ENCODE results near the gene APOC1.
"Not testable (repeated sequence)": the region's sequence is repeated elsewhere in the genome, so short reads cannot be mapped to it uniquely, and the experiment has no call there.

The APOC1 gene

DNA sequence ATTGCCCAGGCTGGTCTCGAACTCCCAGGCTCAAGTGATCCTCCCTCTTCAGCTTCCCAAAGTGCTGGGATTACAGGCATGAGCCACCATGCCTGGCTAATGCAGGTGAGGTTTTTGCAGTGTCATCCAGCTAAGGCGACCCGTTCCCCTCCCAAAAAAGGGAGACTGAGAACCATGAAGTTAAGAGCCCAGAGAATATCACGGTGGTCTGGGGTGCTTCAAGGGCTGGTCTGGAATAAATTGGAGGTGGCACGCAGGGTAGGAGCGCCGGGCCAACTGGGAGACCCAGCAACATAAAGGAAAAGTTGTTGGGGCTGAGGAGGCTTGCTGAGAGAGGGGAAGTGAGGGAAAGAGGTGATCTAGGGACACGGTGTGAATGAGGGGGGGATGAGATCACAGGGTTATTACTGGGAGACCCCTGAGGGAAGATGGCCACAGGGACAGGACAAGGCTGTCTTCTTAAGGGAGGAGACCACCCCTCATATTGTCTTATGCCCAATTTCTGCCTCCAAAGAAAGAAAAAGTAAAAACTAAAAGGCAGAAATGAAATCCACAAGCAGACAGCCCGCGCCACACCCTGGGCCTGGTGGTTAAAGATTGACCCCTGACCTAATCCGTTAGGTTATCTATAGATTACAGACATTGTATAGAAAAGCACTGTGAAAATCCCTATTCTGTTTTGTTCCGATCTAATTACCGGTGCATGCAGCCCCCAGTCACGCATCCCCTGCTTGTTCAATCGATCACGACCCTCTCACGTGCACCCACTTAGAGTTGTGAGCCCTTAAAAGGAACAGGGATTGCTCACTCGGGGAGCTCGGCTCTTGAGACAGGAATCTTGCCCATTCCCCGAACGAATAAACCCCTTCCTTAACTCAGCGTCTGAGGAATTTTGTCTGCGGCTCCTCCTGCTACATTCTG is 636 bp upstream of the APOC1 start:
- DNase-seq = not testable (repeated sequence)

DNA sequence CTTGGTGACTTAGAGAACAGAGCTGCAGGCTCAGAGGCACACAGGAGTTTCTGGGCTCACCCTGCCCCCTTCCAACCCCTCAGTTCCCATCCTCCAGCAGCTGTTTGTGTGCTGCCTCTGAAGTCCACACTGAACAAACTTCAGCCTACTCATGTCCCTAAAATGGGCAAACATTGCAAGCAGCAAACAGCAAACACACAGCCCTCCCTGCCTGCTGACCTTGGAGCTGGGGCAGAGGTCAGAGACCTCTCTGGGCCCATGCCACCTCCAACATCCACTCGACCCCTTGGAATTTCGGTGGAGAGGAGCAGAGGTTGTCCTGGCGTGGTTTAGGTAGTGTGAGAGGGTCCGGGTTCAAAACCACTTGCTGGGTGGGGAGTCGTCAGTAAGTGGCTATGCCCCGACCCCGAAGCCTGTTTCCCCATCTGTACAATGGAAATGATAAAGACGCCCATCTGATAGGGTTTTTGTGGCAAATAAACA is 9.9 kb downstream of the APOC1 start:
- DNase-seq = no peak

DNA sequence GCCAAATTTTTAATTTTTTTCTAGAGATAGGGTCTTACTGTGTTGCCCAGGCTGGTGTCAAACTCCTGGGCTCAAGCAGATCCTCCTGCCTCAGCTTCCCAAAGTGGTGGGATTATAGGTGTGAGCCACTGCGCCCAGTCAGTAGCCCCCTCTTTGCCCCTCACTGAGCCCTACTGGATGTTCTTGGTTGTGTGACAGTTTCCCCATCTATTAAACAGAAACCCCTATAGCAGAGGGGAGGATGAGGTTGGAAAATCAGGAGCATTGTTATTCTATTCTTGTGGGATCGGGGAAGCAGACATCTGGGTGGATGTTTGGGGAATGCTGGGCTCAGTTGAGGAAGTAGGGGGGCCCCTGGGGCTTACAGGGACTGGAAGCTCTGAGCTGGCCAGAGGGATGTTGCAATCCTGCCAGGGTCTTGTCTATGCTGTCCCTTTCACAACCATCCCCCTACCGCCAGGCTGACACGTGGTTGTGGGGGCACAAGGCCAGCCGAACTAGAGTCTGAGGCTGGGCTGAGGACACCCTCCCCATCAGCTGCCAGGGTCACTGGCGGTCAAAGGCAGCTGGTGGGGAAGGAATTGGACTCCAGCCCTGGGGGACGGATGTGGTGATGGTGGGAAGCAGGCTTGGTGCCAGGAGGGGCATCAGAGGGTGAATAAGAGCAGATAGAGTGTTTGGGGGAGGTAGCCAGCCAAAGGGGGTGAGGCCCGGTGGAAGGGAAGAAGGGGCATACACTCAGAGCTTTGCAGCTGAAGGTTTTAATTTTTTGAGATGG is 10.9 kb downstream of the APOC1 start:
- DNase-seq = no peak

DNA sequence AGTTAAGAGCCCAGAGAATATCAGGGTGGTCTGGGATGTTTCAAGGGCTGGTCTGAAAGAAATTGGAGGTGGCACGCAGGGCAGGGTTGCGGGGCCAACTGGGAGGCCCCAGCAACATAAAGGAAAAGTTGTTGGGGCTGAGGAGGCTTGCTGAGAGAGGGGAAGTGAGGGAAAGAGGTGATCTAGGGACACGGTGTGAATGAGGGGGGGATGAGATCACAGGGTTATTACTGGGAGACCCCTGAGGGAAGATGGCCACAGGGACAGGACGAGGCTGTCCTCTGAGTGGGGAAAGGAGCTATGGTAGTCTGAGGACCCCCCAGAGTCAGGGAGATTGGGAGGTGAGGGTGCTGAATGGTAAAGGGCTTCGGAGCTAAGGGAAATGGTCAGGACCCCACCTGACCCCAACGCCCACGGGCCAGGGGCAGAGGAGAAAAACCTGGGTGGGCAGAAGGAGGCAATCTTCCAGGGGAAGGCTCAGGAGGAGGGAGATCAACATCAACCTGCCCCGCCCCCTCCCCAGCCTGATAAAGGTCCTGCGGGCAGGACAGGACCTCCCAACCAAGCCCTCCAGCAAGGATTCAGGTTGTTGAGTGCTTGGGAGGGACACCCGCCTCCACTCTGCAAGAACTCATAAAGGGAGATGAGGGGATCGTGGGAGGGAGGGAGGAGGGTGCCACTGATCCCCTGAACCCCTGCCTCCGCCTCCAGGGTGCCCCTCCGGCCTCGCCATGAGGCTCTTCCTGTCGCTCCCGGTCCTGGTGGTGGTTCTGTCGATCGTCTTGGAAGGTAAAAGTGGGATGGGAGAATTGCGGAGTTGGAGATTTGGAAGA is 12.1 kb downstream of the APOC1 start:
- DNase-seq = not testable (repeated sequence)

DNA sequence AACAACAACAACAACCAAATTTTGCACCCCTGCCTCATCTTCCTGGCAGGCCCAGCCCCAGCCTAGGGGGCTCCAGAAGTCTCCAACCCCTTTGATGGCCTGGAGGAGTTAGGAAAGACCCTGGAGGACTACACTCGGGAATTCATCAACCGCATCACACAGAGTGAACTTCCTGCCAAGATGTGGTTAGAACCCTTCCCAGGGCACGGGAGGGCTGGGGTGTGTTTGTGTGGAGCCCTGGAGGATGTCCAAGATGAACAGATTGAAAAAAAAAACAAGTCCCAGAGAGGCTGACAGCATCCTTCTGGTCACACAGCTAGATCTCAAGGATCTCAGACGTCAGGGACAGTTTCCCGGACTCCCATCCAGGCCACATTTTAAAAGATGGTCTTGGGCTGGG is 13.3 kb downstream of the APOC1 start:
- DNase-seq = no peak

DNA sequence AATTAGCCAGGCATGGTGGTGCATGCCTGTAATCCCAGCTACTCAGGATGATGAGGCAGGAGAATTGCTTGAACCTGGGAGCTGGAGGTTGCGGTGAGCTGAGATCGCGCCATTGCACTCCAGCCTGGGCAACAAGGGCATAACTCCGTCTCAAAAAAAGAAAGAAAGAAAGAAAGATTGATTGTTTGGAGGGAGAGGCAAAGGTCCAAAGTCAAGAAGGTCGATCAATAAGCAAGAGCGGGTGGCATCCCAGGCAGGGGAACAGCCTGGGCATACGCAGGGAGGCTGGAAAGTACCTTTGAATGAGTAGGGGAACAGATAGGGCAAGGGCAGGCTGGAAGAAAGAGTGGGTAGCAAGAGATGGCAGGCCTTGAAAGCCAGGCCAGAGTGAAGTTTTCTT is 15.7 kb downstream of the APOC1 start:
- DNase-seq = no peak

DNA sequence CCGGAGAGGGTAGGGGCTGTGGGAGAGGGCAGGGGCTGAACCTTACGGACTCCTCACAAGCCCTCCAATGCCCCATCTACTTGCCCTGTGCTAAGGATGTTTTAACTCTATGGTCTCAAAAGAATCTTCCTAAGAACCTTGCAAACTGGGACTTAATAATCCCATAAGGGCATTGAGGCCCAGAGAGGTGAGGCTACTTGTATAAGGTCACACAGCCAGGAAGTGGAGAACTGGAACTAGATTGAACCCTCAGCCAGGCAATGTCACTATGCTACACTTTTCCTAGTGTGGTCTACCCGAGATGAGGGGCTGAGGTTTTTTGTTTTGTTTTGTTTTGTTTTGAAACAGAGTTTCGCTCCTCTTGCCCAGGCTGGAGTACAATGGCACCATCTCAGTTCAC is 17.1 kb downstream of the APOC1 start:
- DNase-seq = no peak

DNA sequence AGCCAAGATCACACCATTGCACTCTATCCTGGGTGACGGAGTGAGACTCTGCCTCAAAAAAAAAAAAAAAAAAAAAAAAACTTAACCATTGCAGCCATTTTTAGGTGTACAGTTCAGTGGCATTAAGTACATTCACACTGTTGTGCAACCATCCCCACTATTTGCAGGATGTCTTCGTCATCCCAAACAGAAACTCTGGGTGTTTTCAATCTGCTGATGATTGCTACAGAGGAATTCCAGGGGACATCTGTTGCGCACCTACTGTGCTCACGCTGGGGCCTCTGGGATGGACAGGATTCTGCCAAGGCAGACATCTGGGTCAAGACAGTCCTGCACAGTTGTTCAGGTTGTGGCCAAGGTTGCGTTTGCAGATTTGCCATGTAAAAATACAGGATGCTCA is 25.3 kb downstream of the APOC1 start:
- no peak for DNase-seq

DNA sequence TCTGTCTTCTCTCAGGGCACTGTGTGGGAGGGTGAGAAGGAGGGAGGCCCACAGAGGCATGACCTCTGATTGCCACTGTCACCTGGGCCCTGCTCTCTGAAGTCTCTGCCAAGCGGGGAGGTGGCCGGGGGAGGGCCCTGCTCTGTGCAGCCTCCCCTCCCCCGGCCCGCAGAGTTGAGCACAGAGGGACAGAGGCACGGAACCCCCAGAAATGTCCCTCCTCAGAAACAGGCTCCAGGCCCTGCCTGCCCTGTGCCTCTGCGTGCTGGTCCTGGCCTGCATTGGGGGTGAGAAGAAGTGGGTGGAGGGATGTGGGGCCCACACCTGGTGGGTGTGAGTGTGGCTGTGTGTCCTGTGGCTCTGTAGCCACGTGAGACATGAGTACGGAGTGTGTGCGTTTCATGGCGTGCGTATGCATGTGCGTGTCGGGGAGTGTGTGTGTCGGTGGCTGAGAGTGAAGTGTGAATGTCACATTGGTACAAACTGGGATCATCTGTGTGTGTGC is 27.7 kb downstream of the APOC1 start, which contains the start of gene APOC4:
APOC4 (plus strand) TSS at position 171 of the 505 bp plus-strand sequence; CDS start at position 212, 41 bp downstream.
- no peak for DNase-seq

DNA sequence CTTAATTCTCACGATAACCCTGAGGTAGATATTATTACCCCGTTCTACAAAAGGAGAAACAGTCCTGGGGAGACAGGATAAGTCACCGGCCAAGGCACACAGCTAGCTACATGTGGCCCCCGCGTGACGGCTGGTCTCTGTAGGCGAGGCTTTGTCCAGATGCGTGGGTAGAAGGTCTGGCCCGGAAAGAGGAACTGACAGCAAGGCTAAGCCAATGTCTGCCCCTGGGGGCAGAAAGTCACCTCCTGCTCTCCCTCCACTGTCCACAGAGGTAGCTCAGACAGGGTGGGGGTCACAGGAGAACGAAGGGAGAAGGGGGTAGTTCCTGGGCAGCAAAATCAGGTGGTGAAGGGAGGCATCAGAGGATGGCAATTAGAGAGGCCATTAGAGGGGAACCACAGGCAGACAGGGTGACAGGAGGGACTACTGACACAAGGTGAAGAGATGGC is 29.4 kb downstream of the APOC1 start:
- no peak for DNase-seq

DNA sequence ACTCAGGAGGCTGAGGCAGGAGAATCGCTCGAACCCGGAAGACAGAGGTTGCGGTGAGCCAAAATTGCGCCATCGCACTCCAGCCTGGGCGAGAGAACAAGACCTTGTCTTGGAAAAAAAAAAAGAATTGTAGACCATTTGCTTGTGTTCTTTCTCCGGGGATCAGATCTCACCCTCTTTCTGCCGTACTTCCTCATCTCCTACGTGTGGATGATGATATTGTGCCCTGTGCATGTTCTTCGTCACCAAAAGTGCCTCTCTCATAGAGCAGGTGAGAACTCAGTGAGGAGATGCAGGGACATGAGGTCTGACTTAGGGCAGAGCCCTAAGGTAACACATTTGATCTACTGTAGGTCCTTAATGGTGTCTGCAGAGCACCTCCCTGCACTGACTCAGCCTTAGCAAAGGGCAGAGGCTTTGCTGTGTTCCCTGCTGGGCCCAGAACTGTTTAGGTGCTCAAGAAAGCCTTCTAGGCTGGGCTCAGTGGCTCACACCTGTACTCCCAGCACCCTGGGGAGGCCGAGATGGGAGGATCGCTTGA is 32.7 kb downstream of the APOC1 start:
- no peak for DNase-seq

DNA sequence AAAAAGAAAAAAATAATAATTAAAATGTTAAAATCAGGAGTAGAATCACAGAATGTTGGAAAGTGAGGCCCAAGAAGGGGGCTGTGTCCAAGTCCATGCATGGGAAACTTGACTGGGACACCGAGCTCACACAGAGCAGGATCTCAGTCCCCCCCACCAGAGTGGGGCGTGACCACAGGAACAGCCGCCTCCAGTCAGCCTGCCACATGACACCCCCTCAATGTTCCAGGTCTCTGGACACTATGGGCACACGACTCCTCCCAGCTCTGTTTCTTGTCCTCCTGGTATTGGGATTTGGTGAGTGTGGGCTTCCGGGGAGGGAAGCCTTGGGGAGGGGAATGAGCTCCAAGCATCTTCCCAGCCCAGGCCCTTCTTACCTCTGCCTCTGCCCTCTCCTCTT is 33.8 kb downstream of the APOC1 start:
- DNase-seq = no peak

DNA sequence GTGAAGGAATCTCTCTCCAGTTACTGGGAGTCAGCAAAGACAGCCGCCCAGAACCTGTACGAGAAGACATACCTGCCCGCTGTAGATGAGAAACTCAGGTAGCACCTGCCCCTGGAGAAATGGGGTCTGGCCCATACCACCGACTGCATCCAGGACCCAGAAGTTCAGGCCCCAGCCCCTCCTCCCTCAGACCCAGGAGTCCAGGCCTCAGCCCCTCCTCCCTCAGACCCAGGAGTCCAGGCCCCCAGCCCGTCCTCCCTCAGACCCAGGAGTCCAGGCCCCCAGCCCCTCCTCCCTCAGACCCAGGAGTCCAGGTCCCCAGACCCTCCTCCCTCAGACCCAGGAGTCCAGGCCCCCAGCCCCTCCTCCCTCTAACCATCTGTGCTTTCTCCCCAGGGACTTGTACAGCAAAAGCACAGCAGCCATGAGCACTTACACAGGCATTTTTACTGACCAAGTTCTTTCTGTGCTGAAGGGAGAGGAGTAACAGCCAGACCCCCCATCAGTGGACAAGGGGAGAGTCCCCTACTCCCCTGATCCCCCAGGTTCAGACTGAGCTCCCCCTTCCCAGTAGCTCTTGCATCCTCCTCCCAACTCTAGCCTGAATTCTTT is 34.5 kb downstream of the APOC1 start:
- no peak for DNase-seq

DNA sequence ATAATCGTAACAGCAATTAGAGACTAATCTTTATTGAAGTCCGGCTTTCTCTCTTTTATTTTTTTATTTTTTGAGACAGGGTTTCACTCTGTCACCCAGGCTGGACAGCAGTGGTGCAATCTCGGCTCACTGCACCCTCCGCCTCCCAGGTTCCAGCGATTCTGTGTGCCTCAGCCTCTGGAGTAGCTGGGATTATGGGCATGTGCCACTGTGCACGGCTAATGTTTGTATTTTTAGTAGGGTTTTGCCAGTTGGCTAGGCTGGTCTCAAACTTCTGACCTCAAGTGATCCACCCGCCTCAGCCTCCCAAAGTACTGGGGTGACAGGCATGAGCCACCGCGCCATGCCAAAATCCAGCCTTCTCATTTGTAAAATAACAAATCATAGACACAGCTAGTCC is 35.1 kb downstream of the APOC1 start:
- DNase-seq = no peak

DNA sequence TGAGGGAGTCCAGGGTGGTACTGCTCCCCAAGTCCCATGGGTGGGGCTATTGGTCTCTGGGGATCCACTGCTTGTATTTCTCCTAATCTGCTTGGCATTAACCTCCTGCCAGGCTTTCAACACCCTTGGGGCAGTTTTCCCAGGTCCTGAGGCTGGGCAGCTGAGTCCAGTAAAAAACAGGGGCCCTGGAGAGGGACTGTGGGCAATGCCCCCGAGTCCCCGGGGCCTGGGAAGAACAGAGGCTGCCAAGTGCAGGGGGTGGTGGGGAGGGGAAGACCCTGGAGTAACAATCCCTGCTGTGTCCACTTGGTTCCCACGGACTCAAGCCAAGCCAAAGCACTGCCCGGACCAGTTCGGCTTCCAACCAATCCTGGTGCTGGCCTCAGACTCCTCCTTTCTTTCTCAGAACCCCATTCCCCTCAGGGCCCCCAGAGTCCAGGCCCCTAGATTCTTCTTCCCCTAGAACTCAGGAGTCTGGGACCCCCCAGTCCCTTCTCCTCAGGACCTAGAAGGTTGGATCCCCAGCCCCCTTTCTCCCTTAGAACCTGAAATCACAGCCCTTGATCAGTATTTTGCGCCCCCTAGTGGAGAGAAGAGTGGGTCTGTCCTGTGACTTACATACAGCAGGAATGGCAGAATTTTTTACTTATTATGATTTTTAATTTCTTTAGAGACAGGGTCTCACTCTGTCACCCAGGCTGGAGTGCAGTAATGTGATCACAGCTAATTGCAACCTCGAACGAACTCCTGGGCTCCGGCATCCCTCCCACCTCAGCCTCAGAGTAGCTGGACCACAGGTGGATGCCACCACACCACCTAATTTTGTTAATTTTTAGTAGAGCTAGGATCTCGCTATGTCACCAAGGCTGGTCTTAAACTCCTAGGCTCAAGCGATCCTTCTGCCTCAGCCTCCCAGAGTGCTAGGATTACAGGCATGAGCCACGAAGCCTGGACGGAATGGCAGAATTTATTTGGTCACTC is 37.1 kb downstream of the APOC1 start:
- peak; percentile 50 for DNase-seq

DNA sequence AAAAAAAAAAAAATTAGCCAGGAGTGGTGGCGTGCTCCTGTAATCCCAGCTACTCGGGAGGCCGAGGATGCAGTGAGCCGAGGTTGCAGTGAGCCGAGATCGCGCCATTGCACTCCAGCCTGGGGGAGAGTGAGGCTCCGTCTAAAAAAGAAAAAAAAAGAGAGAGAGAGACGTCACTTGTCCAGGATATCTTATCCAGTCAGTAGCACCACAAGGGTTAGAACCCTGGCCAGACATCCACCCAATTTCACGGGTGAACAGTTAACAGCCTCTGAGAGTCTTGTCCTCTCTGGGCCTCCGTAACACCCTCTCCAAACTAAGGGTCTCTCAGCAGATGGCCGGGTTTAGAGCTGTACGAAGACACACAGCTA is 39.9 kb downstream of the APOC1 start:
- no peak for DNase-seq

DNA sequence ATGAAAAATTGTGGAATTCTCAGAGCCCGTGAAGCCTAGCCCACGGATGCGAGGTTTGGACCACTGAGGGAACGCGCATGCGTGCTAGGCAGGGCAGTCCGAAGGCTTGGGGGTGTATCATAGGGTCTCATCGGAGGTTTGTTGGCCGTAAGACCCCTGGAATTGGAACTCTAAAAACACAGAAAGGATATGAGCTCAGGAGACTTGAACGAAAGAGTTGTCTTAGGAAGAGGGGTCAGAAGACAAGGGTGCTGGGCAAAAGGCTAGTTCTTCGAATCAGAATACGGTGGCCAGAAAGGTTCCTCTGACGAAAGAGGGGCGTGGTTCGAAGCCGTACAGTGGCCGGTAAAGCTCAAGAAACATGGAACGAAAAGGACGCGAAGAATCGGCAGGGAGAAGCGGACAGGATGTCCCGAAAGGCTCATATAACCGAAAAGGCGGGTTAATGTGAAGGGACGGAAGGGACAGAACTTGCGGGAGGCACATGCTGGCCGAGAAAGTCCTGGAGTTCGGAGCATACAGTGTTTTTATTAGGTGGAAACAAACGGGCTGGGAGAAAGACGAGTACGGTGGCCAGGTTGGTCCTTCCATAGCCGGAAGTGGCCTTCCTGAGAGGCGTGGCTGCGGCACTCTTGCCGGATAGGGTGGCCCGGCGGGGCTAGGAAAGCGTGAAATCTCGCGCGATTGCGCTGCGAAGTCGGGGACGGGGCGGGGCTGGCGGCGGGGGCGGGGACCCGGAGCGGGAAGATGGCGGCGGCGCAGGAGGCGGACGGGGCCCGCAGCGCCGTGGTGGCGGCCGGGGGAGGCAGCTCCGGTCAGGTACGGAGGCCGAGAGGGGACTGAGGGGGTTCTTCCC is 40.5 kb downstream of the APOC1 start, which contains the start of gene CLPTM1:
CLPTM1 (plus strand) TSS at position 732 of the 856 bp plus-strand sequence; CDS start at position 748, 16 bp downstream.
- peak; percentile 94 for DNase-seq

DNA sequence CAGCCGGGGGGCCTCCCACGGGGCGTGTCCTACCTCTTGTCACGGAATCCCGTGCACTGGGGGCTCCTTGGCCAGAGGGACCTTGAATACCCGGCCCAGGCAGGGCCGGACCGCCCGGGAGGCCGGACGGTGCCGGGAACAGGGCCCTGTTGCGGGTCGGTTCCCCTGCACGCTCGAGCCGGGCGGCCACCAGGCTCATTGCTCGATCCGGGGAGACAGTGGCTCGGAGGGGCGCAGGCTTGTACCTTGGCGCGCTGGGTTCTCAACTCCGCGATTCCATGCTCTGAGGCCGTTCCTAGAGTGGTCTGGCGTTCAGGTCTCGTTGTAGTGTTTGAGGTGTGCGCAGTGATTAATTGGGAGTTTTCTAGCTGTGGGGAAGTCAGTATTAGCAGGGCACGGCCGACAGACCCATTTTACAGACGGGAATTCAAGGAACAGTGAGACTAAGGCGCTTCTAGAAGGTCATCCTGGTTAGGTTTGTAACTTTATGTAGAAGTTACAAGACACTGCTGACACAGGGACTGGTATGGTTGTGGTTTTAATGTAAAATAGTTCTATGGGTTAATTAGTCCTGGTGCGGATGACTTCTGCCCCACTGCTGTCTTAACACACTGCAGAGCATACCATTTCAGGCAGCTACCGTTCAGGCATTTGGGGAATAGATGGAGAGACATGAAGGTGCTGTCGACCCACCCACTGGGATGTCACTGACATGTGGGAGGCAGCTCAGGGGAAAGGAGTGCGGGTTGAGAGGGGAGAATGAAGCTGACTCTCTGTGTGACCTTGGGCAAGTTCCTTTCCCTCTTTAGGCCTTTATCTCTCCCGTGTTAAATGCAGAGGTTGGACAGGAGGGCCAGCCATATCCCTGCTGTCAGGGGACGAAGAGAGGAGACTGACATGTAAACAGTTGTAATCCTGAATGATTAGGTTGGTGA is 41.4 kb downstream of the APOC1 start:
- no peak for DNase-seq
